CD4-positive, alpha-beta T cell (primary cell): ENCODE measurements around the gene KCTD10. TPM values are rescaled to one million over a fixed set of nuclear protein-coding genes. Genes with fewer than 3 reads are reported as not detected.

Experiments used
- ATAC-seq: fragments of 200-7000 bp; cut with Tn5 transposase; one replicate; pipeline ENCODE4 v1.10.0; 2022; ENCODE audit warnings: mild to moderate bottlenecking; ENCODE audit not compliant: poor library complexity
- CTCF ChIA-PET: fragments of 350-600 bp; sonication (Branson Sonifier 250); formaldehyde crosslinking; loops from one replicate; lab custom pipeline; 2021; ENCODE audit warnings: antibody characterized with exemption, inconsistent platforms; lab: Charles Lee
- POLR2A ChIA-PET: fragments of 350-600 bp; sonication (Branson Sonifier 250); formaldehyde crosslinking; loops from one replicate; lab custom pipeline; 2021; ENCODE audit warnings: antibody characterized with exemption, inconsistent platforms; lab: Charles Lee
- DNase-seq, 14 experiments: peaks; one replicate each; pipeline ENCODE4 v3.0.0-alpha.2; 2013 to 2020; ENCODE audit warnings: mixed read lengths in 2 of 14
- H3K27ac ChIP-seq, 2 donors: one replicate each; pipeline versions ENCODE4 v1.5.1 to v1.7.0; 2013; ENCODE audit warnings: low read length in 2 of 2, low read depth in 1 of 2, mild to moderate bottlenecking in 1 of 2
- H3K27me3 ChIP-seq, 2 experiments: 1 replicate in 1 of 2; 2 replicates in 1 of 2; pipeline versions ENCODE4 v1.6.1 to v1.7.0; 2013; ENCODE audit warnings: low read length in 2 of 2, control low read depth in 1 of 2, mild to moderate bottlenecking in 1 of 2, moderate library complexity in 1 of 2; ENCODE audit not compliant: insufficient read depth in 2 of 2, control insufficient read depth in 1 of 2
- H3K36me3 ChIP-seq: one replicate; pipeline ENCODE4 v1.6.1; 2013; ENCODE audit warnings: low read length, control low read depth; ENCODE audit not compliant: insufficient read depth
- H3K4me1 ChIP-seq: one replicate; pipeline ENCODE4 v1.6.1; 2013; ENCODE audit warnings: low read length, control low read depth; ENCODE audit not compliant: insufficient read depth
- H3K4me3 ChIP-seq: one replicate; pipeline ENCODE4 v1.5.1; 2013; ENCODE audit warnings: mild to moderate bottlenecking, low read length, moderate library complexity
- H3K9me3 ChIP-seq, 2 experiments: 1 replicate in 1 of 2; 2 replicates in 1 of 2; pipeline versions ENCODE4 v1.6.1 to v1.7.0; 2013; ENCODE audit warnings: low read length in 2 of 2, mild to moderate bottlenecking in 2 of 2, control low read depth in 1 of 2, moderate library complexity in 1 of 2; ENCODE audit not compliant: control insufficient read depth in 1 of 2, insufficient read depth in 1 of 2
- H3K27ac Mint-ChIP-seq: one replicate; pipeline ENCODE4 v1.8.0; 2020; ENCODE audit warnings: mixed read lengths
- H3K27me3 Mint-ChIP-seq: one replicate; pipeline ENCODE4 v1.8.0; 2021; ENCODE audit warnings: mixed read lengths
- H3K36me3 Mint-ChIP-seq: one replicate; pipeline ENCODE4 v1.8.0; 2021; ENCODE audit warnings: low read depth, mixed read lengths
- H3K4me1 Mint-ChIP-seq: one replicate; pipeline ENCODE4 v1.8.0; 2021; ENCODE audit warnings: low read depth, mixed read lengths
- H3K4me3 Mint-ChIP-seq: one replicate; pipeline ENCODE4 v1.8.0; 2020; ENCODE audit warnings: mild to moderate bottlenecking, mixed read lengths
- H3K9me3 Mint-ChIP-seq: one replicate; pipeline ENCODE4 v1.8.0; 2020; ENCODE audit warnings: mixed read lengths
- intact Hi-C, 2 experiments: fragments of 100-400 bp; cut with DNase I in 1 of 2; cut with micrococcal nuclease in 1 of 2; formaldehyde crosslinking; loops; one replicate each; pipeline versions ENCODE4 v1.15.1 to v1.9.0; 2023 to 2025; cut with DNase I, micrococcal nuclease
- total RNA-seq, 174 experiments: library from RNA in 2 of 174; stranded (reverse) in 2 of 174; gene quantifications; one replicate each; pipeline ENCODE4 v1.2.3 and lab custom pipeline; 2021 to 2026
- TF ChIP-seq, protein P1 (sequence below): fragments of 200-600 bp; IDR thresholded peaks from one replicate; pipeline ENCODE4 v1.8.0; 2022; ENCODE audit warnings: antibody characterized with exemption, mild to moderate bottlenecking

Gene KCTD10
- total RNA-seq, 2 experiments from 2014 or later: 24.2 to 26.1 TPM

DNA sequence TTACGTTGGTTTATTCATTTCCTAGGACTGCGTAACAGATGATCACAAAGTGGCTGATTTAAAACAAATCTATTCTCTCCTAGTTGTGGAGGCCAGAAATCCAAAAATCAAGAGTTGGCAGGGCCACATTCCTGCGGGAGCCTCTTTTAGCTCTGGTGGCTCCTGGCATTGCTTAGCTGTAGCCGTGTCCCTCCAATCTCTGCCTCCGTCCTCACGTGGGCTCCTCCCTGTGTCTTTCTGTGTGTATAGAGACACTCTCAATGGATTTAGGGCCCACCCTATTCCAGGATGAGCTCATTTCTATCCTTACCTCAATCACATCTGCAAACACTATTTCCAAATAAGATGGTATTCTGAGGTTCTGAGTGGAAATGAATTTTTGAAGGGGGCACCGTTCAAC lies 42.5 kb downstream of the KCTD10 start:
- no peaks in the 10 kb centered on the region for H3K36me3 Mint-ChIP-seq
- H3K4me3 Mint-ChIP-seq: no peak overlapping the region
- intact Hi-C loops: no loop called here
- ChIA-PET POLR2A (no interaction called here), CTCF (no interaction called here)
- H3K27me3 Mint-ChIP-seq: no peaks in the 10 kb centered on the region
- H3K27ac Mint-ChIP-seq: no peak overlapping the region
- ATAC-seq (no peak), DNase-seq (no peak)
- H3K27me3 ChIP-seq: no peaks in the 10 kb centered on the region
- no peak overlapping the region for H3K27ac ChIP-seq
- no peak overlapping the region for H3K4me3 ChIP-seq
- H3K4me1 Mint-ChIP-seq: peaks cover 11% of the 10 kb centered on the region
- TF ChIP-seq, protein P1, sequence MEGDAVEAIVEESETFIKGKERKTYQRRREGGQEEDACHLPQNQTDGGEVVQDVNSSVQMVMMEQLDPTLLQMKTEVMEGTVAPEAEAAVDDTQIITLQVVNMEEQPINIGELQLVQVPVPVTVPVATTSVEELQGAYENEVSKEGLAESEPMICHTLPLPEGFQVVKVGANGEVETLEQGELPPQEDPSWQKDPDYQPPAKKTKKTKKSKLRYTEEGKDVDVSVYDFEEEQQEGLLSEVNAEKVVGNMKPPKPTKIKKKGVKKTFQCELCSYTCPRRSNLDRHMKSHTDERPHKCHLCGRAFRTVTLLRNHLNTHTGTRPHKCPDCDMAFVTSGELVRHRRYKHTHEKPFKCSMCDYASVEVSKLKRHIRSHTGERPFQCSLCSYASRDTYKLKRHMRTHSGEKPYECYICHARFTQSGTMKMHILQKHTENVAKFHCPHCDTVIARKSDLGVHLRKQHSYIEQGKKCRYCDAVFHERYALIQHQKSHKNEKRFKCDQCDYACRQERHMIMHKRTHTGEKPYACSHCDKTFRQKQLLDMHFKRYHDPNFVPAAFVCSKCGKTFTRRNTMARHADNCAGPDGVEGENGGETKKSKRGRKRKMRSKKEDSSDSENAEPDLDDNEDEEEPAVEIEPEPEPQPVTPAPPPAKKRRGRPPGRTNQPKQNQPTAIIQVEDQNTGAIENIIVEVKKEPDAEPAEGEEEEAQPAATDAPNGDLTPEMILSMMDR: no peak
- peaks cover 0 to 4% of the 10 kb centered on the region in 2 experiments for H3K9me3 ChIP-seq
- no peaks in the 10 kb centered on the region for H3K36me3 ChIP-seq
- no peaks in the 10 kb centered on the region for H3K9me3 Mint-ChIP-seq
- H3K4me1 ChIP-seq: peaks cover 7% of the 10 kb centered on the region

DNA sequence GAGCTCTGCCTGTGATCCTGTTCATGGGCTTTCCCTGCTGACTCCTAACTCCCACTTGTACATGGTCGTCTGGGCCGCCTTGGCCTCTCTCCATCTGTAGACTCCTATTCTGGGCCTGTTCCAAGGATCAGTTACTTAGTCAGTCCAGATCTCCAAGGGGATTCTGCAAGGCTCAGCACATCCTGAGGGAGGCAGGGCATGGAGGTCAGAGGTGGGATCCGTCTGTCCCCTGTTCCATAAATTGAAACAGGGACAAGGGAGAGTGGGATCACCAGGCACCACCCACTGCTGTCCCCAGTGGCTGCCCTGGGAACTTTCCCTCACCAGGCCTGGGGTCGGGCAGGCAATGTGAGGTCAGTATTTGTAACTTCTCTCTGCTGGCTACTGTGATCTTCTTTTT lies 43.5 kb downstream of the KCTD10 start:
- peaks cover 7% of the 10 kb centered on the region for H3K4me1 ChIP-seq
- H3K4me3 ChIP-seq: no peak overlapping the region
- no peak overlapping the region for H3K4me3 Mint-ChIP-seq
- ChIA-PET POLR2A (interaction anchor here (1.4 kb wide), 1 partner anchor 44 kb away, joined by 3 read pairs; the partner anchor contains the start of genes KCTD10 and UBE3B), CTCF (interaction anchor here (1.0 to 1.4 kb wide), 3 partner anchors 39 to 411 kb away, joined by 3 read pairs; partner anchors contain the start of gene UBE3B)
- no peak for ATAC-seq
- intact Hi-C loops: no loop called here
- no peaks in the 10 kb centered on the region for H3K36me3 Mint-ChIP-seq
- H3K27me3 ChIP-seq: no peaks in the 10 kb centered on the region
- H3K27ac Mint-ChIP-seq: no peak overlapping the region
- H3K9me3 Mint-ChIP-seq: no peaks in the 10 kb centered on the region
- H3K27ac ChIP-seq: no peak overlapping the region
- peaks cover 0 to 4% of the 10 kb centered on the region in 2 experiments for H3K9me3 ChIP-seq
- no peaks in the 10 kb centered on the region for H3K36me3 ChIP-seq
- TF ChIP-seq, protein P1: no peak
- no peak for DNase-seq
- no peaks in the 10 kb centered on the region for H3K27me3 Mint-ChIP-seq
- H3K4me1 Mint-ChIP-seq: peaks cover 11% of the 10 kb centered on the region

DNA sequence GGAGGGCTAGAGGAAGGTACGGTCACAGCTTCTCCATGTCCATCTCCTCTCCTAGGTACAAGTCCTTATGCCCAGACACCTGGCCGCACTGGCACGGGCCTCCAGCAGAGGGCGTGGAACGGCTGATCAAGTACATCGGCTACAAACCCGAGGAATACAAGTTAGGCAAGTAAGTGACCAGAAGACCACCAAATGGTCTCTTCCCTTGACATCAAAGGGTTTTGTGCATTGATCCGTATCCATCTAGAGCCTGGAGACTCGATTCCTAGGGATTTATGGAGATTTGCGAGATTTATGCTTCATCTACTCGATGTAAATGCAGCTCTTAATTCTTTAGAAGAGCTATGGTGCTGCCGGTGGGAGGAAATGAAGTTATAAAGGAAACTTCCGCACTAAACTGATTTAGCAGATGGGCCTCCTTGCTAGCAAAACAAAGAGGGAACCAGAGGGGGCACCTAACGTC lies 44.2 kb downstream of the KCTD10 start:
- H3K36me3 Mint-ChIP-seq: no peaks in the 10 kb centered on the region
- DNase-seq (peak; percentile 54 to 81 (median 72)), ATAC-seq (peak; percentile 77)
- peaks cover 11% of the 10 kb centered on the region for H3K4me1 Mint-ChIP-seq
- Histone ChIP-seq H3K36me3 (no peaks in the 10 kb centered on the region), H3K9me3 (peaks cover 0 to 4% of the 10 kb centered on the region in 2 experiments), H3K27ac (peak overlapping the region in 1 of 2 donors; percentile 3), H3K4me3 (peak overlapping the region; percentile 31), H3K4me1 (peaks cover 7% of the 10 kb centered on the region), H3K27me3 (no peaks in the 10 kb centered on the region)
- no peaks in the 10 kb centered on the region for H3K27me3 Mint-ChIP-seq
- intact Hi-C loops: no loop called here
- peak overlapping the region; percentile 77 for H3K27ac Mint-ChIP-seq
- ChIA-PET CTCF (interaction anchor here (0.6 to 1.4 kb wide), 8 partner anchors 9 to 412 kb away, joined by 3 to 4 read pairs (median 3); partner anchors contain the start of gene UBE3B), POLR2A (interaction anchor here (1.4 kb wide), 1 partner anchor 44 kb away, joined by 3 read pairs; the partner anchor contains the start of genes KCTD10 and UBE3B)
- TF ChIP-seq, protein P1: peak; percentile 86
- peak overlapping the region; percentile 9 for H3K4me3 Mint-ChIP-seq
- H3K9me3 Mint-ChIP-seq: no peaks in the 10 kb centered on the region
